SK-N-DZ (cell line): ENCODE data around the gene DSCAML1.
A peak's percentile ranks its signal among the peaks of the same experiment; 100 is the strongest.
"Not testable (repeated sequence)": the region's sequence is repeated elsewhere in the genome, so short reads cannot be mapped to it uniquely, and the experiment has no call there.

Experiments
- DNase-seq: peaks from one replicate; pipeline ENCODE4 v3.0.0-alpha.2; 2015; ENCODE audit warnings: low spot score

The DSCAML1 gene

GRCh38 chr11:117794772-117795629 lies 2.0 kb downstream of the DSCAML1 start:
- DNase-seq, result no peak

DNA sequence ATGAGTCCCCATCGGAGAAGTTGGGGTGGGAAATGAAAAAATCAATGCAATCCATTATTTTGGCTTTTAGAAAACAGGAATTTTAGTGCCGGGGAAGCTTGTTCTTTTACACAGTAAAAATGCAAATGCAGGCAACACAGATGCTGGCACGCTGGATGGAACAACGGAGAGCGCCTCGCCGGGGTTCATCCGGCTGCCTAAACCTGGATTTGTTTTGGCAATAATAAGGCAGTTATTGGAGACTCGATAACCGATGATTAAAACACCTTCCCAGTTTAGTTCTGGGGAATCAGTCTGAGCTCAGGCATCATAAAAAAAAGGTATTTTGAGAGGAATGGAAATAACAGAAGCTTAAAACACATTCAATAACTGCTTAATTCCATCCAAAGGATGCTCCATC lies 2.9 kb downstream of the DSCAML1 start:
- DNase-seq, result no peak

GRCh38 chr11:117793583-117793982 lies 3.4 kb downstream of the DSCAML1 start:
- no peak for DNase-seq

GRCh38 chr11:117792992-117793391 lies 4.0 kb downstream of the DSCAML1 start:
- no peak for DNase-seq

DNA sequence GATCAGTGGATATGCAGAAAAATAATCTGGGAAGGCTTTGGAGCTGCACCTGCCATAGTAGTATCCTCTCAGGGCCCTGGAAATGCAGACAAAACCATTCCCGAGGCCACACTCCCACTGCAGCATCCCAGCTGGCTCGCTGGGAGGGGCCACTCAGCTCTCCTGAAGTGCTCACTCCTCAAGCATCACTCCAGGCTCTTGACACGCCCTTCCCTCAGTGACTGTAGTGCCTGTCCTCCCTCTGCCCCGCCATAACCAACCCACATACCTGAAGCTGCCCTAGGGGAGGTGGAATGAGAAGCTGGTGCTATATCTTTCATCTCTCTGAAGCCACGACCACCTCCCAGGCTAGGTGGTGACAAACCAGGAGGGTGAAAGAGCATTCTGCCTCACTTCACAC lies 4.8 kb downstream of the DSCAML1 start:
- no peak for DNase-seq

GRCh38 chr11:117790279-117790678 lies 6.7 kb downstream of the DSCAML1 start:
- no peak for DNase-seq

DNA sequence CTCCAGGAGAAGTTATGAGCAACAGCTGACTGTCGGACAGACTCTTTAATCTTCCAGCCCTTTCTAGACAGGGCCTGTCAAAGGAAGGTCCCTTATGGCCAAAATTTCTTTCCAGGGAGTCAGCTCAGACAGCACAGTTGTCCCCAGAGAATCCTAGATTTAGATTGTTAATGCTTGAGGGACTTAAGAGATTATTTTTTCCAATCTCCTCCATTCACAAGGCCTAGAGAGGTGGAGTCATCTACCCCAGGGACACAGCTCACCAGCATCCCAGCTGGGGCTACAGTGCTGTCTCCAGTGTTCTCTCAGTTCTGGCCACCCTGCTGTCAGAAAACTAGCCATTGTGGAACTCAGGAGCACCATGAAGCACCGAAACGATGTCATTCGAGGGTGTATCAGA lies 7.8 kb downstream of the DSCAML1 start:
- no peak for DNase-seq

GRCh38 chr11:117786135-117786870 lies 10.7 kb downstream of the DSCAML1 start:
- DNase-seq, result no peak

- no peak for DNase-seq
These were observed 14.9 kb downstream of the DSCAML1 start for GRCh38 chr11:117782101-117782500.

GRCh38 chr11:117781627-117782026 lies 15.4 kb downstream of the DSCAML1 start:
- no peak for DNase-seq

GRCh38 chr11:117780456-117780855 lies 16.6 kb downstream of the DSCAML1 start:
- DNase-seq, result no peak

DNA sequence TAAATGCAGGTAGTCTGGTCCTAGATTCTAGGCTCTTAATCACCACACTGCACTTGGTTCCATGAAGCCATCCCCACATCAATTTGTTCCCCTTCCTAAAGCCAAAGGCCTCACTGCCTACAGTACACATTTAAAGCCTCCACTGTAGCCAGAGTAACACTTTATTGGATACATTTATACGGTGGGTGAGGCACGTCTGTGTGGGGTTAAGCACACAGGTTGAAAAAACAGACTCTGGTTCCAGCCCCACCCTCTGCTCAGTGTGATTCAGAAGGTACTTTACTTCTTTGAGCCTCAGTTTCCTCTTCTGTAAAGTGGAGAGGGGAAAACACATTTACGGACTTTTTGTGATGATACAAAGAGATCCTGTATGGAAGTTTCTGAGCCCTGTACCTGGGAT lies 22.5 kb downstream of the DSCAML1 start:
- no peak for DNase-seq

GRCh38 chr11:117772360-117772759 lies 24.7 kb downstream of the DSCAML1 start:
- peak; percentile 1 for DNase-seq

DNA sequence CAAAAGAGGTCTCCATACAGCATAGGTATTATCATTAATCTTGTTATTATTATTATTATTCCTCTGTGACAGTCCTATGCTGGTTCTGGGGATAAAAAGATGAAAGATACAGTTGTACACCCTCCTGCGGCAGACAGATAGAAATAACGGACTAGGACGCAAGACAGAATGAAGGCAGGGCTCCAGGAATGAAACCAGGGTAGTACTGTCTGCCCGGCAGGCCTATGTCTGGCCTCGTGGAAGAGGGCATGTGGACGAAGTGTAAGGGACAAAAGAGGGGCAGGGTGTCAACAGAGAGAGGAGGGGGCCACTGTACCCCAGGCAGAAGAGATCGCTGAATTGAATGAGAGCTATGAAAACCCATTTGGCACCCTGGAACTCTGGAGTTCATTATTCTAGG lies 25.2 kb downstream of the DSCAML1 start:
- DNase-seq, result no peak

- DNase-seq, result no peak
These were observed 25.8 kb downstream of the DSCAML1 start for GRCh38 chr11:117771197-117771596.

DNA sequence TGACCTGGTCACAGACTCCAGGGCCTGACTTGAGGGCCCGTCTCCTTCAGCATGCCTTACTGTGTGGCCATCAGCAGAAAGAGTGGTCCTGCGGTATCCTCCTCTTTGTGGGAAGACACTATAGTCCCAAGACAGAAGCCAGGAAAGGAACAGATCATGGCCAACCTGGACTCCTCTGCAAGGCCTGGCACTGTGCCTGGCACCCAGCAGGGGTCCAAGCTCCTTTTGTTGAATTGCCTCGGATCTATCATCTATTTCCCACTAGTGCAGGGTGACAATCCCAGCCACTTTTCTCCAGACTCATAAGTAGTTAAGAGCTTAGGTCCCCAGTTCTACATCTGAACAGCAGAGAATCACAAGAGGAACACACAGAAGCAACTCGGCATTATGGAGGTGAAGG lies 27.0 kb downstream of the DSCAML1 start:
- DNase-seq, result no peak

- no peak for DNase-seq
These were observed 27.5 kb downstream of the DSCAML1 start for GRCh38 chr11:117769533-117769932.

- no peak for DNase-seq
These were observed 28.5 kb downstream of the DSCAML1 start for GRCh38 chr11:117768506-117768905.

DNA sequence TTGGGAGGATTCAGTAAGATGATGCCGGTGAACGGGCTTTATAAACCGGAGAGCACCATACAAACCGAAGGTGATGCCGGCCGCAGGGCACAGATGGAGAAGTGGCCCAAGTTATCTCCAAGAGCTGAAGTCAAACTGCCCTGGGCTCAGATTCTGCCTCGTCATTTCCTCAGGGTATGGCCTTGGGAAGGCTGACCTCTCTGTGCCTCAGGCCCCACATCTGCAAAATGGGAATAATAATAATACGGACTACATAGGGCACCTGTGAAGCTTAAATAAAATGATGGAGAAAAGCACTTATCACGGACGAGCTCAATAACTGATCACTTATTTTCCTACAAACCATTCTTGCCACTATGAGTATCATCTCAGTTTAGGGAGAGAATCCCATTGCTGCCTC lies 29.9 kb downstream of the DSCAML1 start:
- no peak for DNase-seq

- DNase-seq, result no peak
These were observed 30.4 kb downstream of the DSCAML1 start for GRCh38 chr11:117766576-117766975.

GRCh38 chr11:117766026-117766425 lies 31.0 kb downstream of the DSCAML1 start:
- no peak for DNase-seq

DNA sequence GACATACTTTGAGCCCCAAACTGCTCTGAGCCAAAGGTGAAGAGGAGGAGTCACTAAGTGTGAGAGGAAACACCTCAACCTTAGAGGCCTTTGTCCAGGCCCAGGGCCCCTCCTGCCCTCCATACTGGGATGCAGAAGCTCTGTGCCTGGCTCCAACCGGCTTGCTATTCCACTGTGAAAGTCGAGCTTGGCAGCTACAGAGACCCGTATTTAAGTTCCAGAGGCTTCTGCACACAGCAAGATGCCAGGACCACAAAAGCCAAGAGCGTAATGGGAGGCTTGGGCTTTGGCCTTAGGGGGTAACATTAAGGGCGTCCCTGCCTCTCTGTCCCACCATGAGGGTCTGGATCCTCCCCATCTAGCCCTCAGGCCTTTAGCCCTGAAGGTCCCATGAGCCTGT lies 31.9 kb downstream of the DSCAML1 start:
- no peak for DNase-seq

- DNase-seq, result not testable (repeated sequence)
These were observed 33.6 kb downstream of the DSCAML1 start for GRCh38 chr11:117763465-117763864.
